22Rv1 (cell line): ENCODE results near the gene ATXN1.

Source experiments
- ZFX ChIP-seq: fragments of 450-650 bp; IDR thresholded peaks from 2 replicates; pipeline ENCODE4 v1.6.1; 2017; ENCODE audit warnings: antibody characterized with exemption, borderline replicate concordance
- TF ChIP-seq, protein P1 (sequence below): fragments of 450-650 bp; IDR thresholded peaks from 2 replicates; pipeline ENCODE4 v1.5.1; 2017; ENCODE audit warnings: mild to moderate bottlenecking

DNA sequence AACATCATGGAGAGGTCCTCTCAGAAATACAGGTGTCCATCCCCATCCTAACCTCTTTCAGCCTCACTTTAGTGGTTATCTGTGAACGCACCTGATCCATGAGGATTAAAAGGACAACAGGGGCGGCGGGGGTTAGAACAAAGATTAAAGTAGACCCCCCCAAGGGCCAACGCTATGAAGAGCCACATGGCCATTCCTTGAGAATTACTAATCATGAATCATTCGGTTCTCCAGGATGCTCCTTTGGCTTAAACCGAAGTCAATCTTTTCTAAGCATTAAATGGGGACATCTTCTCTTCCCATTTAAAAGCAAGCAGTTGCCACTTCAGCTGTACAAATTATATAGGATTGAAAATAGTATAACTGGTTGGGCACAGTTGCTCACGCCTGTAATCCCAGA lies 310.4 kb downstream of the ATXN1 start:
- TF ChIP-seq, protein P1, sequence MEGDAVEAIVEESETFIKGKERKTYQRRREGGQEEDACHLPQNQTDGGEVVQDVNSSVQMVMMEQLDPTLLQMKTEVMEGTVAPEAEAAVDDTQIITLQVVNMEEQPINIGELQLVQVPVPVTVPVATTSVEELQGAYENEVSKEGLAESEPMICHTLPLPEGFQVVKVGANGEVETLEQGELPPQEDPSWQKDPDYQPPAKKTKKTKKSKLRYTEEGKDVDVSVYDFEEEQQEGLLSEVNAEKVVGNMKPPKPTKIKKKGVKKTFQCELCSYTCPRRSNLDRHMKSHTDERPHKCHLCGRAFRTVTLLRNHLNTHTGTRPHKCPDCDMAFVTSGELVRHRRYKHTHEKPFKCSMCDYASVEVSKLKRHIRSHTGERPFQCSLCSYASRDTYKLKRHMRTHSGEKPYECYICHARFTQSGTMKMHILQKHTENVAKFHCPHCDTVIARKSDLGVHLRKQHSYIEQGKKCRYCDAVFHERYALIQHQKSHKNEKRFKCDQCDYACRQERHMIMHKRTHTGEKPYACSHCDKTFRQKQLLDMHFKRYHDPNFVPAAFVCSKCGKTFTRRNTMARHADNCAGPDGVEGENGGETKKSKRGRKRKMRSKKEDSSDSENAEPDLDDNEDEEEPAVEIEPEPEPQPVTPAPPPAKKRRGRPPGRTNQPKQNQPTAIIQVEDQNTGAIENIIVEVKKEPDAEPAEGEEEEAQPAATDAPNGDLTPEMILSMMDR = no peak
- no peak for TF ChIP-seq ZFX
